Astrocyte of the spinal cord (primary cell): ENCODE data around the gene TCF23.
A peak's percentile ranks its signal among the peaks of the same experiment; 100 is the strongest.

ENCODE experiments used
- DNase-seq: peaks from one replicate; pipeline ENCODE4 v3.0.0; 2011; ENCODE audit warnings: low read depth, low spot score
- H3K4me3 ChIP-seq: 2 replicates; pipeline ENCODE4 v1.5.1; 2011; ENCODE audit warnings: low read depth, mild to moderate bottlenecking, low read length, moderate library complexity
- in situ Hi-C: cut with HindIII; loops from 2 replicates; pipeline ENCODE4 v1.10.0; 2017; ENCODE audit warnings: low sequenced_read_pairs
- TF ChIP-seq, protein P1 (sequence below): IDR thresholded peaks from 2 replicates; pipeline ENCODE4 v1.5.1; 2012; ENCODE audit warnings: low read depth, mild to moderate bottlenecking, low read length, inconsistent platforms

TCF23 gene

DNA sequence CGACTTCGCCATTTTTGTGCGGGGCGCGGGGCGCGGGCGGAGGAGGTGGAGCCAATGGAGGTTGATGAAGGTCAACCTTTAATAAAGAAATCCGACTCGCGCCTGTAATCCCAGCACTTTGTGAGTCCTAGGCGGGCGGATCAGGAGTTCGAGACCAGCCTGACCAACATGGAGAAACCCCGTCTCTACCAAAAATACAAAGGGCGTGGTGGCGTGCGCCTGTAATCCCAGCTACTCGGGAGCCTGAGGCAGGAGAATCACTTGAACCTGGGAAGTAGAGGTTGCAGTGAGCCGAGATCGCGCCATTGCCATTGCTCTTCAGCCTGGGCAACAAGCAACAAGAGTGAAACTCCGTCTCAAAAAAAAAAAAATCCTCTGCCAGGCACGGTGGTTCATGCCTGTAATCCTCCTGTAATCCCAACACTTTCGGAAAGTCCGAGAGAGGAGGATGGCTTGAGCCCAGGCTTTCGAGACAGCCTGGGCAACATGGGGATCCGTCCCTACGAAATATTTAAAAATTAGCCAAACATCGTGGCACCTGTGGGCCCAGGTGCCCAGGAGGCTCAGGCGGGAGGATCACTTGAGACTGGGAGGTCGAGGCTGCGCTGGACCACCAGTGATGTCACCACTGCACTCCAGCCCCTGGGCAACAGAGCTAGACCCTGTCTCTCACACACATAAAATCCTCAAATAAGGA lies 13.9 kb upstream of the TCF23 start:
- DNase-seq: no peak
- in situ Hi-C loops: no loop called here
- TF ChIP-seq, protein P1, sequence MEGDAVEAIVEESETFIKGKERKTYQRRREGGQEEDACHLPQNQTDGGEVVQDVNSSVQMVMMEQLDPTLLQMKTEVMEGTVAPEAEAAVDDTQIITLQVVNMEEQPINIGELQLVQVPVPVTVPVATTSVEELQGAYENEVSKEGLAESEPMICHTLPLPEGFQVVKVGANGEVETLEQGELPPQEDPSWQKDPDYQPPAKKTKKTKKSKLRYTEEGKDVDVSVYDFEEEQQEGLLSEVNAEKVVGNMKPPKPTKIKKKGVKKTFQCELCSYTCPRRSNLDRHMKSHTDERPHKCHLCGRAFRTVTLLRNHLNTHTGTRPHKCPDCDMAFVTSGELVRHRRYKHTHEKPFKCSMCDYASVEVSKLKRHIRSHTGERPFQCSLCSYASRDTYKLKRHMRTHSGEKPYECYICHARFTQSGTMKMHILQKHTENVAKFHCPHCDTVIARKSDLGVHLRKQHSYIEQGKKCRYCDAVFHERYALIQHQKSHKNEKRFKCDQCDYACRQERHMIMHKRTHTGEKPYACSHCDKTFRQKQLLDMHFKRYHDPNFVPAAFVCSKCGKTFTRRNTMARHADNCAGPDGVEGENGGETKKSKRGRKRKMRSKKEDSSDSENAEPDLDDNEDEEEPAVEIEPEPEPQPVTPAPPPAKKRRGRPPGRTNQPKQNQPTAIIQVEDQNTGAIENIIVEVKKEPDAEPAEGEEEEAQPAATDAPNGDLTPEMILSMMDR: no peak
- H3K4me3 ChIP-seq: peak overlapping the region; percentile 25

DNA sequence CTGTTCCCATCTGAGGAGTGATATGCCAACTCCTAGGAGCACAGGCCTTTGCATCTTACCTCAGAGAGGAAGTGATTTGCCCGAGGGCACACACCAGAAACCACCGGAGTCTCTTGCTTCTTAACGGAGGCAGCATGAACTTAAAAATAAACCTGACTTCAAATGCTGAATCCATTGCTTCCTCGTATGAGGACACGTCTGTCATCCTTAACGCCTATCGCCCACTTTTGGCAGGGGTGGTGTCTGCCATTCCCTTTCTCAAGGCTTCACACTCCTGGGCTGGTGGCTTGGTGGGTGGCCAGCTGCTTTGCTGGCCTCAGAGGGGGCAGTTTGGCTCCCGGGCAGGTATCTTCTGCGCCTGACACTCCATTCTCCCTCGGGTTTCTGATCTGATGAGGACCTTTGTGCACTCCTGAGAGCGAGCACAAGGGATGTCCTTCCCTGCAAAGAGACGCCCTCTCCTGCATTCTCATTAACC lies 13.3 kb upstream of the TCF23 start:
- no peak overlapping the region for H3K4me3 ChIP-seq
- TF ChIP-seq, protein P1: no peak
- no peak for DNase-seq
- in situ Hi-C loops: no loop called here

DNA sequence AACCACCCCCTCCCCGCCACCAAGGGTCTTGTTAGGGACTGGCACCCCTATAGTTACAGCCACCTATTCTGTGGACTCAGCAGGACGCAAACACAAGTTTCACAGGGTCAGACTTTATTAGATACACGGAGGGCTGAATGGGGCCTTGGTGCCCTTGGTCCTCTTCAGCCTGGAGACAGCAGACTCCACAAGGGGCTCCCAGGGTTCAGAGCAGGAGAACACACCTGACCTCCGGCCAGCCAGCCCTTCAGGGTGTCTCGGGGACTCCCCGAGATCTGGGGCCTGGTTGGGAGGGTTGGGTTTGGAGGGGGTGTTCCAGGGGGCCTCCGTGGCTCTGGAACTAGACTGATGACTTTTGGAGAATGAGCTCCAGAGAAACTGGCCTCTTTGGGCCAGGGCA lies 12.1 kb upstream of the TCF23 start:
- no peak for DNase-seq
- TF ChIP-seq, protein P1: no peak
- no peak overlapping the region for H3K4me3 ChIP-seq
- in situ Hi-C loops: no loop called here

DNA sequence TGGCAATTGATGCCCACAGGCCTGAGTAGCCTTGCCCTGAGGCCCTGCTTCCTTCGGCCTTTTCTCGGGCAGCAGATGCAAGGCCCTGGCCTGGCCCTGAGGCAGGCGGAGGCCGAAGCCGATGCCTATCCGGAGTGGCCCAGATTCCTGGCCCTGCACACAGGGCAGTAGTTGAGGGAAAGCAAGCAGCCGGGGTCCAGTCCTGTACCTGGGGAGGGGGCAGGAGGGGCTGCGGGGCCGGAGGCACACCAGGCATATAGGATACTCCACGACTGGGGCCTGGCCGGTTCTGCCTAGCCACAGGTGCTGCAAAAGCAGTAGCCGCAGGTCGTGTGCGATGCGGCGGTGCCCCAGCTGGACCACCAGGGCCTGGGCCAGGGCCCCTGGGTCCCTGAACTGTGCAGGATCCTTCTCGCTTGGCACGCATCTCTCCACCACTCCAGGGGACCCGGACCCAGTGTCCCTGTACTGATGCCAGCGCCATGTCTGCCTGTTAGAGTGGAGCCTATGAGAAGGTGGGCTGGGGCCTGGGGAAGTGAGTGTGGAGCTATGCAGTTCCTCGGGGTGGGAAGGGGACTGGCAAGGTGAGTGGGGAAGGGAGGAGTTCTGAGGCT lies 11.4 kb upstream of the TCF23 start:
- TF ChIP-seq, protein P1: no peak
- DNase-seq: no peak
- H3K4me3 ChIP-seq: no peak overlapping the region
- in situ Hi-C loops: no loop called here

DNA sequence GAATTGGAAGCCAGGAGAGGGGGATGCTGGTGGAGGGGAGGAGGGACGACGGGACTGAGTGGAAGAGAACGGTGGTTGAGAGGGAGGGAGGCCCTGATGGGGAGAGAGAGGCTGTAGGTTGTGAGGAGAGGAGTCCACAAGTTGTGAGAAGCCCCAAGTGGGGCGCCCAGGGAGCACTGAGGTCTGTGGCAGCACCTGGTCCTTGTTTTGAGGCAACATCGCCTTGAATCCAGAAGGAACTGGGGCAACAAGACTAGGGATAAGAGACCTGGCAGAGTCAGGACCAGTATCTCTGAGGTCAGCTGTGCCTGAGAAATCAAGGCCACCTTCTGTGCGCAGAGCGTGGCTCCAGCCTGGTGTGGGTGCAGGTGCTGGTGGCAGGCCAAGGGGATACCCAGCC lies 10.7 kb upstream of the TCF23 start:
- TF ChIP-seq, protein P1: no peak
- no peak overlapping the region for H3K4me3 ChIP-seq
- in situ Hi-C loops: no loop called here
- DNase-seq: no peak

DNA sequence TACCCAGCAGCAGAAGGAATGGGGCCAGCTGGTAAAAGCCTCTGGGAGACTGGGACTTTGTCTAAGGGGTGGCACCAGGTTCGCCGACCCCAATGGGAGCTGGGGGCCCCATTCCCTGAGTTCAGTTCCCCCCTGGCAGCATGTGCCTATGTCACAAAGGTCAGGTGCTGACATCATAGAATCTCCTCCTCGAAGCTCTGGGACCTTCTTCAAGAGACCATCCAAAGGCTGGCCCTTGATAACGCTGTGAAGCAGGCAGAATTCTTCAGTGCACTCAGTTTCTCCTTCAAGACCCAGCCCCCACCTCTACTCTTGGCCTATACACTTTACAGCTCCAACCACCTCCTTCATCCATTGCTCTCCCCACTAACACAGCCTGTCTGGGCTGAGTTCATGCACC lies 9.5 kb upstream of the TCF23 start, which contains the start of gene PRR30:
TSS of gene PRR30 (minus strand) at position 101 of the 400 bp plus-strand sequence. CDS start 1,081 bp downstream, outside the sequence.
- TF ChIP-seq, protein P1: no peak
- DNase-seq: no peak
- in situ Hi-C loops: no loop called here
- no peak within 1 kb of the TSS for H3K4me3 ChIP-seq
